ENCODE data around the gene H1-8.

DNA sequence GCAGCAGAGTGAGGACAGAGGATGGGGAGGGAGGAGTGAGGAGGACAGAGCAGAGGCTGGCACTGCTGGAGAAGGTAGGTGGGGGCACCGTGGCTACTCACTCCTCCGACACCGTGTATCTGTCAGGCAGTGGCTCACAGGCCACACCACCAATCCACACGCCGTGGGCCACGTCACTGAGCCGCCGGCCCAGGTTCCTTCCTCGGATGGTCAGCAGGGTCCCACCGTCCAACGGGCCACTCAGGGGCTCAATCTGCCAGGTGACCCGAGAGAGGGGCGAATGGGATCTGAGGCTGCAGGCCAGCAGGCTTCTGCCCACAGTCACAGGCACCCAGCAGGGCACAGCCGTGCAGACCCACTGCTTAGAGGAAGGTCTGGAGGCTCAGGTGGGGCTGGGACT is 30.5 kb downstream of the H1-8 start:
- TF ChIP-seq CTCF (IDR thresholded peaks at IDR 0.05; ENCODE audit: insufficient read depth, low read length, poor library complexity, severe bottlenecking) (no peak), EZH2phosphoT487 (conservative IDR thresholded peaks at IDR 0.05; ENCODE audit: low read length) (no peak)

Measured in SU-DHL-6 (cell line).